ENCODE measurements around the gene PRSS33. TPM values are rescaled to one million over a fixed set of nuclear protein-coding genes. Genes with fewer than 3 reads are reported as not detected.

The PRSS33 gene
- total RNA-seq, 4 donors from 2014 or later, result not detected

GRCh38 chr16:2798723-2799204, 11.4 kb upstream of the PRSS33 start:
- Histone ChIP-seq H3K9me3 (peaks cover 0 to 12% (median 0%) of the 10 kb centered on the region in 3 donors), H3K27me3 (peaks cover 40% of the 10 kb centered on the region), H3K4me1 (no peaks in the 10 kb centered on the region), H3K27ac (no peak overlapping the region), H3K36me3 (no peaks in the 10 kb centered on the region), H3K4me3 (no peak overlapping the region)
- TF ChIP-seq, protein P1, sequence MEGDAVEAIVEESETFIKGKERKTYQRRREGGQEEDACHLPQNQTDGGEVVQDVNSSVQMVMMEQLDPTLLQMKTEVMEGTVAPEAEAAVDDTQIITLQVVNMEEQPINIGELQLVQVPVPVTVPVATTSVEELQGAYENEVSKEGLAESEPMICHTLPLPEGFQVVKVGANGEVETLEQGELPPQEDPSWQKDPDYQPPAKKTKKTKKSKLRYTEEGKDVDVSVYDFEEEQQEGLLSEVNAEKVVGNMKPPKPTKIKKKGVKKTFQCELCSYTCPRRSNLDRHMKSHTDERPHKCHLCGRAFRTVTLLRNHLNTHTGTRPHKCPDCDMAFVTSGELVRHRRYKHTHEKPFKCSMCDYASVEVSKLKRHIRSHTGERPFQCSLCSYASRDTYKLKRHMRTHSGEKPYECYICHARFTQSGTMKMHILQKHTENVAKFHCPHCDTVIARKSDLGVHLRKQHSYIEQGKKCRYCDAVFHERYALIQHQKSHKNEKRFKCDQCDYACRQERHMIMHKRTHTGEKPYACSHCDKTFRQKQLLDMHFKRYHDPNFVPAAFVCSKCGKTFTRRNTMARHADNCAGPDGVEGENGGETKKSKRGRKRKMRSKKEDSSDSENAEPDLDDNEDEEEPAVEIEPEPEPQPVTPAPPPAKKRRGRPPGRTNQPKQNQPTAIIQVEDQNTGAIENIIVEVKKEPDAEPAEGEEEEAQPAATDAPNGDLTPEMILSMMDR (IDR thresholded peaks at IDR 0.05), result no peak
- TF ChIP-seq EP300 (IDR thresholded peaks at IDR 0.05), result no peak
- no peak for TF ChIP-seq POLR2AphosphoS5 (IDR thresholded peaks at IDR 0.05)
- no peak for TF ChIP-seq POLR2A (IDR thresholded peaks at IDR 0.05)
- no CpG with 5 or more reads among the region's 39 CpGs for WGBS, 2 donors (ENCODE audit: low coverage in 1 of 2)
- ATAC-seq, result no peak

DNA sequence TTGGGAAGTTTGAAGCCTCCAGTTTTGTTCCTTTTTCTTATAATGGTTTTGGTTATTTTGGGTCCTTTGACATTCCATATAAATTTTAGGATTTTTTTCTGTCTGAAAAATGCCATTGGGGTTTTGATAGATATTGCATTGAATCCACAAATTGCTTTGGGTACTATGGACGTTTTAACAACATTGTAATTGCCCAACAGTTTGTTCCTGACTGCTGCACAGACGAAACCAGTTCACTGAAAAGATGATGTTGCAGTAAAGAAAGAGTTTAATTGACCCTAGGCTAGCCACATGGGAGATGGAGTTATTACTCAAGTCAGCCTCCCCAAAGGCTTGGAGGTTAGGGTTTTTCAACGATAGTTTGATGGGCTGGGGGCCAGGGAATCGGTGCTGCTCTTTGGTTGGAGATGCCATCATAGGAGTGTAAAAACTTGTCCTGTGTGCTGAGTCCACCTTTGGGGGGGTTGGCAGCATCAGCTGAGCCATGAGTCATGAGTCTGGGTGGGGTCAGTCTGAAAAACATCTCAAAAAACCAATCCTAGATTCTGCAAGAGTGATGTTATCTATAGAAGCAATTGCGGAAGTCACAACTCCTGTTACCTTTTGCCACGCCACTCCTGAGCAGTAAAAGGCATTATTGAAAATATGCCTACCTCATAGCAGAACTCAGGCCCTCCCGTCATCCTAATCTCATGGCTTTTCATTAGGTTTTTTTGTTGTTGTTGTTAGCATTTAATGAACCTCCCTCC, 8.2 kb upstream of the PRSS33 start:
- WGBS, 2 donors (ENCODE audit: low coverage in 1 of 2), result 60 to 73% methylated on average over 5 to 7 of the region's 7 CpGs
- ATAC-seq, result no peak
- Histone ChIP-seq H3K27ac (no peak overlapping the region), H3K4me3 (no peak overlapping the region), H3K27me3 (peaks cover 55% of the 10 kb centered on the region), H3K36me3 (no peaks in the 10 kb centered on the region), H3K4me1 (no peaks in the 10 kb centered on the region), H3K9me3 (no peaks in the 10 kb centered on the region)
- TF ChIP-seq POLR2A (IDR thresholded peaks at IDR 0.05) (no peak), EP300 (IDR thresholded peaks at IDR 0.05) (no peak)

GRCh38 chr16:2792940-2793339, 5.6 kb upstream of the PRSS33 start:
- no peaks in the 10 kb centered on the region for H3K4me1 ChIP-seq
- TF ChIP-seq POLR2A (IDR thresholded peaks at IDR 0.05) (no peak), POLR2AphosphoS5 (IDR thresholded peaks at IDR 0.05) (no peak), EP300 (IDR thresholded peaks at IDR 0.05) (no peak)
- TF ChIP-seq, protein P1 (IDR thresholded peaks at IDR 0.05), result no peak
- no peaks in the 10 kb centered on the region for H3K36me3 ChIP-seq
- peaks cover 62% of the 10 kb centered on the region for H3K27me3 ChIP-seq
- WGBS, 2 donors (ENCODE audit: low coverage in 1 of 2), result 83 to 84% methylated on average over 9 to 10 of the region's 10 CpGs
- H3K4me3 ChIP-seq, result no peak overlapping the region
- ATAC-seq, result no peak
- H3K27ac ChIP-seq, result no peak overlapping the region
- H3K9me3 ChIP-seq, result no peaks in the 10 kb centered on the region

DNA sequence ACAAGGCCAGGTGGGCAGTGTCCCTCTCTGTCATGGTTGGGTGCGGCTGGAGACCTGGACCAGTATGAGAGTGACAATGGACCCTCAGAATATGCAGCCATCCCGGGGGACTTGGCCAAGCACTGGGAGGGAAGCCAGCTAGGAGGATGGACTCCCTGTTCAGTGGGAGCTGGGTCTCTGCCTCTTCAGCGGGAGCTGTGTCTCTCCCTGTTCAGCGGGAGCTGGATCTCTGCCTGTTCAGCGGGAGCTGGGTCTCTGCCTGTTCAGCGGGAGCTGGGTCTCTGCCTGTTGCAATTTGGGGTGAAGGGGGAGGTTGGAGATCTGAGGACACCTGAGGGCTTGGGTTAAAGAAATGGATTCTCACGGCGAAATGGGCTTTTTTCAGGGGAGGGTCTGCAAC, 3.8 kb upstream of the PRSS33 start:
- Histone ChIP-seq H3K27me3 (peaks cover 66% of the 10 kb centered on the region), H3K4me3 (no peak overlapping the region), H3K9me3 (no peaks in the 10 kb centered on the region), H3K4me1 (no peaks in the 10 kb centered on the region), H3K36me3 (no peaks in the 10 kb centered on the region), H3K27ac (no peak overlapping the region)
- TF ChIP-seq, protein P1 (IDR thresholded peaks at IDR 0.05), result no peak
- TF ChIP-seq EP300 (IDR thresholded peaks at IDR 0.05), result no peak
- TF ChIP-seq POLR2A (IDR thresholded peaks at IDR 0.05), result no peak
- TF ChIP-seq POLR2AphosphoS5 (IDR thresholded peaks at IDR 0.05), result no peak
- 53 to 68% methylated on average over 4 to 5 of the region's 8 CpGs for WGBS, 2 donors (ENCODE audit: low coverage in 1 of 2)
- no peak for ATAC-seq

DNA sequence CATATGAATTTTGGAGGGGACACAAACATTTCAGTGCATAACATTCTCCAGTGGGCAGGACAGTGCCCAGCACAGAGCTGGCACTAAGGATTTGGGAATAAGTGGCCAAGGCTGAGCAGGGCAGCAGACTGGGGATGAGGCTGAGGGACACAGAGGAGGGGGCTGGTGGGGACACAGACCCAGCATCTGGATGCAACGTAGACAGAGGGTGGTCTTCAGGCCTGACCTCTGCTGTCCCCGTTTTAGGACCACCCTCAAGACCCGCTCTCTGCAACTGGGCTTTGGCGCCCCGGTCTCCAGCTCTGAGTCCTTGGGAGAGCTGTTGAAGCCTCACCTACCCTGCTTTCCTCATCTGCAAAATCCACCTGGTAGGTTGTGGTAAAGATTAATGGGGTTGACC, 3.3 kb upstream of the PRSS33 start:
- H3K36me3 ChIP-seq, result no peaks in the 10 kb centered on the region
- WGBS, 2 donors (ENCODE audit: low coverage in 1 of 2), result 45 to 61% methylated on average over 2 of the region's 5 CpGs
- peaks cover 70% of the 10 kb centered on the region for H3K27me3 ChIP-seq
- no peak for ATAC-seq
- H3K9me3 ChIP-seq, result no peaks in the 10 kb centered on the region
- H3K27ac ChIP-seq, result no peak overlapping the region
- H3K4me3 ChIP-seq, result no peak overlapping the region
- TF ChIP-seq POLR2A (IDR thresholded peaks at IDR 0.05), result no peak
- TF ChIP-seq, protein P1 (IDR thresholded peaks at IDR 0.05), result no peak
- TF ChIP-seq POLR2AphosphoS5 (IDR thresholded peaks at IDR 0.05), result no peak
- TF ChIP-seq EP300 (IDR thresholded peaks at IDR 0.05), result no peak
- peaks cover 0 to 4% (median 0%) of the 10 kb centered on the region in 3 donors for H3K4me1 ChIP-seq

Measured in gastroesophageal sphincter (tissue), 4 donors.